ENCODE results near the gene SPCS1. TPM values are rescaled to one million over a fixed set of nuclear protein-coding genes. Genes with fewer than 3 reads are reported as not detected.

SPCS1 gene
- total RNA-seq, 1 experiment from 2014 or later: 124 TPM

DNA sequence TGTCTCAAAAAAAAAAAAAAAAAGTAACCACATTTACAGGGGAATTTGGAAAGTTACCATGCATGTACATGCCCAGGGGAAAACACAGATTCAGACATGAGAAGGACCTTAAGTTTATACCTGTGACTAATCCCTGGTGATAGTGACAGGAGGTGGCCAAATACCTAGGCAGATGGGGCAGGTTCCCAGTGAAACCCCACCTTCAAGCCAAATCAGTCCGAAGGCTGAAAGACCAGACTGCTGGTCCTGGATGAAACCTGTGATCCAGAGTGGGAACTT, 15.8 kb downstream of the SPCS1 start:
- ChIA-PET CTCF (no interaction called here), RAD21 (ENCODE audit: low non-redundant PET in 1 of 2, low total read pairs in 2 of 2, uncharacterized antibody in 2 of 2, unreplicated experiment in 2 of 2) (no interaction called here), POLR2A (no interaction called here)
- DNase-seq (ENCODE audit: low read depth, low spot score) (no peak), ATAC-seq (no peak)
- Histone ChIP-seq H3K27me3 (ENCODE audit: insufficient read depth, low read length) (no peaks in the 10 kb centered on the region), H3K79me2 (ENCODE audit: insufficient read depth, low read length) (no peaks in the 10 kb centered on the region), H3K9me3 (ENCODE audit: control insufficient read depth in 1 of 2, insufficient read depth in 1 of 2, low read depth in 1 of 2, low read length in 2 of 2) (no peaks in the 10 kb centered on the region), H3K27ac (ENCODE audit: low read depth, low read length) (no peak overlapping the region), H4K20me1 (ENCODE audit: insufficient read depth) (no peaks in the 10 kb centered on the region), H3K9me2 (ENCODE audit: insufficient read depth) (no peaks in the 10 kb centered on the region), H2AFZ (ENCODE audit: low read depth, low read length, poor library complexity, severe bottlenecking) (no peak overlapping the region), H3K9ac (ENCODE audit: low read length) (no peak overlapping the region), H3K4me3 (replicated peaks in 1 of 2; ENCODE audit: low read depth in 1 of 2, low read length in 2 of 2) (no peak overlapping the region), H3K4me1 (ENCODE audit: control insufficient read depth in 1 of 2, insufficient read depth in 2 of 2, low read length in 2 of 2) (no peaks in the 10 kb centered on the region), H3K4me2 (ENCODE audit: low read length) (no peak overlapping the region), H3K36me3 (ENCODE audit: control insufficient read depth in 1 of 2, insufficient read depth in 2 of 2, low read length in 2 of 2) (peaks cover 0 to 3% of the 10 kb centered on the region in 2 experiments; a peak in 1 of 4 replicates)
- intact Hi-C loops (cut with micrococcal nuclease): no loop called here
- no TSS peak for BruUV-seq (replicated peaks)
- no peak for TF ChIP-seq EZH2phosphoT487 (IDR thresholded peaks at IDR 0.05; ENCODE audit: borderline replicate concordance)
- no peak for TF ChIP-seq POLR2A (IDR thresholded peaks at IDR 0.05; ENCODE audit: borderline replicate concordance, extremely low read depth, insufficient read depth, insufficient read length)
- TF ChIP-seq, protein P1, sequence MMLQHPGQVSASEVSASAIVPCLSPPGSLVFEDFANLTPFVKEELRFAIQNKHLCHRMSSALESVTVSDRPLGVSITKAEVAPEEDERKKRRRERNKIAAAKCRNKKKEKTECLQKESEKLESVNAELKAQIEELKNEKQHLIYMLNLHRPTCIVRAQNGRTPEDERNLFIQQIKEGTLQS (IDR thresholded peaks at IDR 0.05): no peak
- TF ChIP-seq YY1 (IDR thresholded peaks at IDR 0.05; ENCODE audit: extremely low read depth, insufficient replicate concordance, low read depth, low read length): no peak
- TF ChIP-seq, protein P2, sequence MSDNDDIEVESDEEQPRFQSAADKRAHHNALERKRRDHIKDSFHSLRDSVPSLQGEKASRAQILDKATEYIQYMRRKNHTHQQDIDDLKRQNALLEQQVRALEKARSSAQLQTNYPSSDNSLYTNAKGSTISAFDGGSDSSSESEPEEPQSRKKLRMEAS (IDR thresholded peaks at IDR 0.05): no peak
- TF ChIP-seq, protein P3, sequence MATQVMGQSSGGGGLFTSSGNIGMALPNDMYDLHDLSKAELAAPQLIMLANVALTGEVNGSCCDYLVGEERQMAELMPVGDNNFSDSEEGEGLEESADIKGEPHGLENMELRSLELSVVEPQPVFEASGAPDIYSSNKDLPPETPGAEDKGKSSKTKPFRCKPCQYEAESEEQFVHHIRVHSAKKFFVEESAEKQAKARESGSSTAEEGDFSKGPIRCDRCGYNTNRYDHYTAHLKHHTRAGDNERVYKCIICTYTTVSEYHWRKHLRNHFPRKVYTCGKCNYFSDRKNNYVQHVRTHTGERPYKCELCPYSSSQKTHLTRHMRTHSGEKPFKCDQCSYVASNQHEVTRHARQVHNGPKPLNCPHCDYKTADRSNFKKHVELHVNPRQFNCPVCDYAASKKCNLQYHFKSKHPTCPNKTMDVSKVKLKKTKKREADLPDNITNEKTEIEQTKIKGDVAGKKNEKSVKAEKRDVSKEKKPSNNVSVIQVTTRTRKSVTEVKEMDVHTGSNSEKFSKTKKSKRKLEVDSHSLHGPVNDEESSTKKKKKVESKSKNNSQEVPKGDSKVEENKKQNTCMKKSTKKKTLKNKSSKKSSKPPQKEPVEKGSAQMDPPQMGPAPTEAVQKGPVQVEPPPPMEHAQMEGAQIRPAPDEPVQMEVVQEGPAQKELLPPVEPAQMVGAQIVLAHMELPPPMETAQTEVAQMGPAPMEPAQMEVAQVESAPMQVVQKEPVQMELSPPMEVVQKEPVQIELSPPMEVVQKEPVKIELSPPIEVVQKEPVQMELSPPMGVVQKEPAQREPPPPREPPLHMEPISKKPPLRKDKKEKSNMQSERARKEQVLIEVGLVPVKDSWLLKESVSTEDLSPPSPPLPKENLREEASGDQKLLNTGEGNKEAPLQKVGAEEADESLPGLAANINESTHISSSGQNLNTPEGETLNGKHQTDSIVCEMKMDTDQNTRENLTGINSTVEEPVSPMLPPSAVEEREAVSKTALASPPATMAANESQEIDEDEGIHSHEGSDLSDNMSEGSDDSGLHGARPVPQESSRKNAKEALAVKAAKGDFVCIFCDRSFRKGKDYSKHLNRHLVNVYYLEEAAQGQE (IDR thresholded peaks at IDR 0.05; ENCODE audit: low read depth): no peak
- TF ChIP-seq EZH2 (IDR thresholded peaks at IDR 0.05): no peak
- no peak for TF ChIP-seq SP1 (IDR thresholded peaks at IDR 0.05; ENCODE audit: low read depth)
- TF ChIP-seq CBX3 (IDR thresholded peaks at IDR 0.05; ENCODE audit: low read depth): no peak
- no peak for TF ChIP-seq EGR1 (IDR thresholded peaks at IDR 0.05; ENCODE audit: low read depth)
- TF ChIP-seq FOSL1 (IDR thresholded peaks at IDR 0.05; ENCODE audit: low read depth): no peak
- no peak for TF ChIP-seq CEBPB (IDR thresholded peaks at IDR 0.05; ENCODE audit: low read depth)
- TF ChIP-seq TCF7L2 (IDR thresholded peaks at IDR 0.05; ENCODE audit: borderline replicate concordance, extremely low read depth, insufficient read depth, insufficient read length): no peak
- TF ChIP-seq, protein P4, sequence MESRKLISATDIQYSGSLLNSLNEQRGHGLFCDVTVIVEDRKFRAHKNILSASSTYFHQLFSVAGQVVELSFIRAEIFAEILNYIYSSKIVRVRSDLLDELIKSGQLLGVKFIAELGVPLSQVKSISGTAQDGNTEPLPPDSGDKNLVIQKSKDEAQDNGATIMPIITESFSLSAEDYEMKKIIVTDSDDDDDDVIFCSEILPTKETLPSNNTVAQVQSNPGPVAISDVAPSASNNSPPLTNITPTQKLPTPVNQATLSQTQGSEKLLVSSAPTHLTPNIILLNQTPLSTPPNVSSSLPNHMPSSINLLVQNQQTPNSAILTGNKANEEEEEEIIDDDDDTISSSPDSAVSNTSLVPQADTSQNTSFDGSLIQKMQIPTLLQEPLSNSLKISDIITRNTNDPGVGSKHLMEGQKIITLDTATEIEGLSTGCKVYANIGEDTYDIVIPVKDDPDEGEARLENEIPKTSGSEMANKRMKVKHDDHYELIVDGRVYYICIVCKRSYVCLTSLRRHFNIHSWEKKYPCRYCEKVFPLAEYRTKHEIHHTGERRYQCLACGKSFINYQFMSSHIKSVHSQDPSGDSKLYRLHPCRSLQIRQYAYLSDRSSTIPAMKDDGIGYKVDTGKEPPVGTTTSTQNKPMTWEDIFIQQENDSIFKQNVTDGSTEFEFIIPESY (IDR thresholded peaks at IDR 0.05; ENCODE audit: extremely low read depth, insufficient replicate concordance, low read length): no peak
- no peak for TF ChIP-seq JUND (IDR thresholded peaks at IDR 0.05)
- TF ChIP-seq ELF1 (IDR thresholded peaks at IDR 0.05; ENCODE audit: borderline replicate concordance, low read depth): no peak
- TF ChIP-seq ZFX (IDR thresholded peaks at IDR 0.05): no peak
- no peak for TF ChIP-seq RAD21 (IDR thresholded peaks at IDR 0.05; ENCODE audit: low read depth)
- TF ChIP-seq, protein P5, sequence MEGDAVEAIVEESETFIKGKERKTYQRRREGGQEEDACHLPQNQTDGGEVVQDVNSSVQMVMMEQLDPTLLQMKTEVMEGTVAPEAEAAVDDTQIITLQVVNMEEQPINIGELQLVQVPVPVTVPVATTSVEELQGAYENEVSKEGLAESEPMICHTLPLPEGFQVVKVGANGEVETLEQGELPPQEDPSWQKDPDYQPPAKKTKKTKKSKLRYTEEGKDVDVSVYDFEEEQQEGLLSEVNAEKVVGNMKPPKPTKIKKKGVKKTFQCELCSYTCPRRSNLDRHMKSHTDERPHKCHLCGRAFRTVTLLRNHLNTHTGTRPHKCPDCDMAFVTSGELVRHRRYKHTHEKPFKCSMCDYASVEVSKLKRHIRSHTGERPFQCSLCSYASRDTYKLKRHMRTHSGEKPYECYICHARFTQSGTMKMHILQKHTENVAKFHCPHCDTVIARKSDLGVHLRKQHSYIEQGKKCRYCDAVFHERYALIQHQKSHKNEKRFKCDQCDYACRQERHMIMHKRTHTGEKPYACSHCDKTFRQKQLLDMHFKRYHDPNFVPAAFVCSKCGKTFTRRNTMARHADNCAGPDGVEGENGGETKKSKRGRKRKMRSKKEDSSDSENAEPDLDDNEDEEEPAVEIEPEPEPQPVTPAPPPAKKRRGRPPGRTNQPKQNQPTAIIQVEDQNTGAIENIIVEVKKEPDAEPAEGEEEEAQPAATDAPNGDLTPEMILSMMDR (IDR thresholded peaks at IDR 0.05 in 2 of 3, conservative IDR thresholded peaks at IDR 0.05 in 1 of 3; ENCODE audit: borderline replicate concordance in 1 of 3, insufficient read depth in 1 of 3, low read depth in 2 of 3, low read length in 2 of 3): no peak
- no peak for TF ChIP-seq POLR2AphosphoS5 (IDR thresholded peaks at IDR 0.05; ENCODE audit: low read depth, low read length)
